Stimulated activated CD4-positive, alpha-beta T cell treated with anti-CD3 and anti-CD28 coated beads, Interleukin-4, amount 100 ng/mL, for 1 hour (primary cell): ENCODE results near the gene IL6ST.
"Not testable (repeated sequence)": the region's sequence is repeated elsewhere in the genome, so short reads cannot be mapped to it uniquely, and the experiment has no call there.

Source experiments
- DNase-seq: peaks from one replicate; pipeline ENCODE4 v3.0.0-alpha.2; 2020

IL6ST gene

GRCh38 chr5:55959208-55959607 lies 35.6 kb downstream of the IL6ST start:
- DNase-seq, result no peak

- not testable (repeated sequence) for DNase-seq
Observed at GRCh38 chr5:55941154-55941553, 53.6 kb downstream of the IL6ST start.

- DNase-seq, result not testable (repeated sequence)
Observed at GRCh38 chr5:55937598-55937997, 57.2 kb downstream of the IL6ST start.

GRCh38 chr5:55936100-55936693 lies 58.6 kb downstream of the IL6ST start:
- peak; percentile 80 for DNase-seq

GRCh38 chr5:55935371-55935770 lies 59.4 kb downstream of the IL6ST start:
- no peak for DNase-seq

- DNase-seq, result no peak
Observed at GRCh38 chr5:55934720-55935119, 60.0 kb downstream of the IL6ST start.

GRCh38 chr5:55934115-55934613 lies 60.6 kb downstream of the IL6ST start:
- DNase-seq, result no peak

GRCh38 chr5:55933377-55934114 lies 61.2 kb downstream of the IL6ST start:
- DNase-seq, result no peak

GRCh38 chr5:55932700-55933099 lies 62.1 kb downstream of the IL6ST start:
- DNase-seq, result no peak

- no peak for DNase-seq
Observed at GRCh38 chr5:55929020-55929799, 65.6 kb downstream of the IL6ST start.

- no peak for DNase-seq
Observed at GRCh38 chr5:55927861-55928655, 66.7 kb downstream of the IL6ST start.

- no peak for DNase-seq
Observed at GRCh38 chr5:55926476-55926875, 68.3 kb downstream of the IL6ST start.

- DNase-seq, result no peak
Observed at GRCh38 chr5:55925712-55926111, 69.1 kb downstream of the IL6ST start.

- DNase-seq, result no peak
Observed at GRCh38 chr5:55925181-55925580, 69.6 kb downstream of the IL6ST start.

GRCh38 chr5:55924744-55925143 lies 70.0 kb downstream of the IL6ST start:
- no peak for DNase-seq

- no peak for DNase-seq
Observed at GRCh38 chr5:55923865-55924500, 70.8 kb downstream of the IL6ST start.

GRCh38 chr5:55923177-55923771 lies 71.5 kb downstream of the IL6ST start:
- no peak for DNase-seq

- DNase-seq, result no peak
Observed at GRCh38 chr5:55921617-55922016, 73.1 kb downstream of the IL6ST start.

- no peak for DNase-seq
Observed at GRCh38 chr5:55920784-55921183, 74.0 kb downstream of the IL6ST start.

GRCh38 chr5:55919625-55920024 lies 75.1 kb downstream of the IL6ST start:
- no peak for DNase-seq

GRCh38 chr5:55918087-55919035 lies 76.4 kb downstream of the IL6ST start:
- DNase-seq, result no peak
